GM18907 (cell line): ENCODE results near the gene NDOR1.
"Not testable (repeated sequence)": the region's sequence is repeated elsewhere in the genome, so short reads cannot be mapped to it uniquely, and the experiment has no call there.

Source experiments
- ATAC-seq: cut with Tn5 transposase; IDR thresholded peaks from one replicate; pipeline ENCODE4 v1.9.1; 2021; ENCODE audit warnings: mild to moderate bottlenecking, moderate library complexity; ENCODE audit not compliant: unreplicated experiment

The NDOR1 gene

DNA sequence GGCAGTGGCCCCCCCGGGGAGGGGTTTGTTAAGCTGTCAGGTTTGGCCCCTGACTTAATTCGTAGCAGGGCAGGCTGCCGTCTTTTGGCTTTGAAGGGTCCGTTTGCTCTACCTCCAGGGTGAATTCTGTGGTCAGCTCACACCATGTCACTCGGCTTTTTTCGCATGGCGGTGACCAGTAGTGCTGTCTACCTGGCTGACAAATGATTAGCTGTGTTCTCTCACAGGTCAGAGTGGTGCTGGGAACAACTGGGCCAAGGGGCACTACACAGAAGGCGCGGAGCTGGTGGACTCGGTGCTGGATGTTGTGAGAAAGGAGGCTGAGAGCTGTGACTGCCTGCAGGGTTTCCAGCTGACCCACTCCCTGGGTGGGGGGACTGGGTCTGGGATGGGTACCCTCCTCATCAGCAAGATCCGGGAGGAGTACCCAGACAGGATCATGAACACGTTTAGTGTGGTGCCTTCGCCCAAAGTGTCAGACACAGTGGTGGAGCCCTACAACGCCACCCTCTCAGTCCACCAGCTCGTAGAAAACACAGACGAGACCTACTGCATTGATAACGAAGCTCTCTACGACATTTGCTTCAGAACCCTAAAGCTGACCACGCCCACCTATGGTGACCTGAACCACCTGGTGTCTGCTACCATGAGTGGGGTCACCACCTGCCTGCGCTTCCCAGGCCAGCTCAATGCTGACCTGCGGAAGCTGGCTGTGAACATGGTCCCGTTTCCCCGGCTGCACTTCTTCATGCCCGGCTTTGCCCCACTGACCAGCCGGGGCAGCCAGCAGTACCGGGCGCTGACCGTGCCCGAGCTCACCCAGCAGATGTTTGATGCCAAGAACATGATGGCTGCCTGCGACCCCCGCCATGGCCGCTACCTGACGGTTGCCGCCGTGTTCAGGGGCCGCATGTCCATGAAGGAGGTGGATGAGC is 37.0 kb downstream of the NDOR1 start:
- ATAC-seq, result no peak

DNA sequence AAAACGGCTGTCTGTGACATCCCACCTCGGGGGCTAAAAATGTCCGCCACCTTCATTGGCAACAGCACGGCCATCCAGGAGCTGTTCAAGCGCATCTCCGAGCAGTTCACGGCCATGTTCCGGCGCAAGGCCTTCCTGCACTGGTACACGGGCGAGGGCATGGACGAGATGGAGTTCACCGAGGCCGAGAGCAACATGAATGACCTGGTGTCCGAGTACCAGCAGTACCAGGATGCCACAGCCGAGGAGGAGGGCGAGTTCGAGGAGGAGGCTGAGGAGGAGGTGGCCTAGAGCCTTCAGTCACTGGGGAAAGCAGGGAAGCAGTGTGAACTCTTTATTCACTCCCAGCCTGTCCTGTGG is 37.7 kb downstream of the NDOR1 start:
- not testable (repeated sequence) for ATAC-seq

DNA sequence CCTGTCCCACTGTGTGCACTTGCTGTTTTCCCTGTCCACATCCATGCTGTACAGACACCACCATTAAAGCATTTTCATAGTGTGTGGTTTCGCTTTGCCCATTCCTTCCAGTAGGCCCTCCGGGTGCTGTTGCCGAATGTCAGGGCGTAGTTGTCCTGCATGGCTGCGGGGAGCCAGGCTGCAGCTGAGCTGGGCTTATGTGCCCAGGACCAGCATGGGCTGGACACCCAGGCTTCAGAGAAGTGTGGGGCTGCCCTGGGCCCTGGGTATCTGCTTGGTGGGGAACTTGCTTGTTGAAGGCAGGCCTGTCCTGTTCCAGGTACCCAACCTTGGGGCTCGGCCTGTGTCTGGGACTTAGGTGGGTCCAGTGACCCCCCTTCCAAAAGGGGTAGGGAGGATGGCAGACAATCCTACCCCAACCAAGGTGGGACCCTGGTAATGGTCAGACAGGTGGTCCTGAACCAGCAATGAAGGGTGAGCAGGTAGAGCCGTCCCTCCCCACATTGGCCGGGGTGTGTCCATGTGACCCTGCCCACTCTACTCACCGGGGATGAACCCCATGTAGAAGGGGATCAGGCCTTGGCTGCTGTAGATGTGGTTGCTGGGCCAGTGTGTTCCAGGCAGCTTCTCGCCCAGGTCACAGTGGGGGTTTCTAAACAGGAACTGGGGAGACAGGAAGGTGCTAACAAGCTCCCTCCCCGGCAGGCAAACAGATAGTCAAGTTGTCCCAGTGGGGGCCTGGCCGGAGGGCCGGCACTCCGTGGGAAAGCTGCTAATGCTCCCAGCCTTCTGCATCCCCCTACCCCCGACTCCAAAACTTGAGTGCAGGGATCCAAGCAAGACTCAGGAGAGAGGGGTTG is 38.4 kb downstream of the NDOR1 start:
- no peak for ATAC-seq

DNA sequence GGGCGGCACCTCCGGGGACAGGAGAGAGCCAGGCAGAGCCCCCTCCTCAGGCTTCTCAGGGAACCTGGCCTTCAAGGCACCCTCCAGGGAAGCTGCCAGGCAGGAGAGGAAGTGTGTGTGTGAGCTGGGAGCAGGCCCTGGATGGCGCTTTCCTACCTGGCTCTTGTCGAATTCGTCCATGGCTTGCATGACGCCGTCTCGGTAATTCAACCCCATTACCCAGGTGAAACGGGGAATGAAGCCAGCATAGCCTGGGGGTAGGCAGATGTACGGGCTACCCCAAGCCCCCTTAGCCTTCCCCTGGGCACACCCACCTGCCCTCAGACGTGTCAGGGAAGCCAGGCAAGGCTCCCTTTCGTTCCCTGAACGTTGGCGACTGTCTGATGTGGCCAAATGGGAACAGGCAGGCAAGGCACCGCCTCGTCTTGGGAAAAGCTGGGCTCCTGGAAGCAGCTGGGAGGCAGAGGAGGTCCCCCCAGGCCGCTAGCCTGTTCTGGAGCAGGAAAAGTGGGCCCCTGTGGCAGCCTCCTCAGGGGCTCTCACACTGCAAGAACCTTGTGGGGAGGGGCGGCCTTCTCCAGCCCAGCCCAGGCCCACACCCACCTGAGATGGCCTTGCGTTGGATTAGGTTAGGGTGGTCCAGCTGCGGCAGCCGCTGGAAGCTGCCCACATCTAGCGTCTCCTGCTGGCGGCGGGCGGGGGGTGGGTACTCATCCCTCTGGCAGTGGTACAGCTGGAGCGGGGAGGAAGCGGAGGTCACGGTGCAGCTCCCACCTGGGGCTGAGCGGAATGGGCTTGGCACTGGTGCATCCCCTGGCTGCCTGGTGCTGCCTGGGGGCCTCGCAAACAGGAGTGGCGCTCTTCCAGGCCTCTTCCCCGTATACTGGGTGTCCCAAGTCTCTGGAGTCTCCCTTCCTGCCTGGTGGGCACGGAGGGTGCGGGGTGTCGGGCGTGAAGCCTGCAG is 39.3 kb downstream of the NDOR1 start:
- ATAC-seq, result no peak

DNA sequence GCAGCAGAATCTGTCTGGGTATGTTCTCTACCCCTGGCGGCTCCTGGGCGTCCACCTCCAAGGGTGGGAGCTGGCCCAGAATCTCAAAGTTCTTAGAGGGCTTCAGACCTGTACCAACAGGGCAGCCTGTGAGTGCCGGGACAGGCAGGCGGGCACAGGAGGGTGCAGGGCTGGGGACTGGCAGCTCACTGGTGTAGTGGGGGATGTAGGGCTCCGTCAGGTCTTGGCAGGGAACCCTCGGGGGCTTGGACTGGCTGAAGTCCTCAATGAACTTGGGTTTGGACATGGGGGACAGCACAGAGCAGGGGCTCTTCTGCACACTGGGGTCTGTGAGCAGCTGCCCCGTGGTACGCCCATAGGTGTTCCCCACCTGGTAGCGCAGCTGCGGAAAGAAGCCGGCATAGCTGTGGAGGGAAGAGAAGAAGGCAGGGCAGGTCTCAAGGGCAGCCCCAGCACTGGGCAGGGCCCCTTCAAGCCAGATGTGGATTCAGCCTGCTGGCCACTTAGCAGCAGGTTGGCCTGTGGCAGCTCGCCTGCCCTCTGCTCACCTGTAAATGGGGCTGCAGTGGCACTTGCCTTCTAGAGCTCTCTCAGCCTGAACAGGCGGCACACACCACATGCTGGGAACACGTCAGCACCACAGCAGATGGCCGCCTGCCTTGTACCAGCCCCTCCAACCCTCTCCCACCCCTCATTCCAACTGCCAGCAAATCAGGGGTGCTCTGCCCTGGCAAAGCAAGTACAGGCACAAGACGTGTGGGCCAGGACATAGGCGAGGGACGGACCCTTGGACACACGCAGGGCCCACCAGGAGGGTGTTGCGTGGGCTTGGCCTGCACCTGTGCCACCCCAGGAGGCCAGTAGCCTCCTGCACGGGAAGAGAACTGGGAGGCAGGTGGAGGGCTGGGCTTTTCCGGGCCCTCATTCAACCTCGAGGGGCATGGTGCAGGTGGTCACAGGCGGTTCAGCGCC is 40.2 kb downstream of the NDOR1 start:
- no peak for ATAC-seq

DNA sequence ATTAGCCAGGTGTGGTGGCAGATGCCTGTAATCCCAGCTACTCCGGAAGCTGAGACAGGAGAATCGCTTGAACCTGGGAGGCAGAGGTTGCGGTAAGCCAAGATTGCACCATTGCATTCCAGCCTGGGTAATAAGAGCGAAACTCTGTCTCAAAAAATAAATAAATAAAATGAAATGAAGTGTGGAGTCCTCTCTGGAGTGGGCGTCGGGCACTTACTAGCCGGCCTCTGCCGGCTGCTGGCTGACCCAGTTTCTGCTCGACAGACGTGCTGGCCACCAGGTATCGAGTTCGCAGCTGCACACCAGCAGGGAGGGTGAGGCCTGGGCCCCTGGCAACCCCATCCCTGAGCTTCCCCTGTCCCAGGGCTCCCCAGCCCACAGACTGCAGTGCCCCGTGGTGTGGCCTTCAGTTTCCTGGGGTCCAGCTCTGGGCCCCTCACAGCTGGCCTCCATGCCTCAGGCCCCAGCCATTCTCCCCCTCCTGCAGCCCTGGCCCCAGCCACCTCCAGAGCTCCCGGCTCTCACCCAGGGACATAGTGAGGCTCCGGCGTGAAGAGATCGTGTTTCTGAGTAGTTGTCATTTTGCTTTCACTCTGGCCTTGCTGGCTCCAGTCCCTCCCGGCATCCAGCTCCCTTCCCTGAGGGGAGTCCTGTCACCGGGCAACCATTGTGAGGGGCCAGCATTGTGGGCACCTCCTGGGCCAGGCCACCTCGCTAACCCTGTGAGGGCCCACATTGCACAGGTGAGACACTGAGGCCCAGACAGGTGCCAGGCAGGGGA is 41.8 kb downstream of the NDOR1 start:
- no peak for ATAC-seq

DNA sequence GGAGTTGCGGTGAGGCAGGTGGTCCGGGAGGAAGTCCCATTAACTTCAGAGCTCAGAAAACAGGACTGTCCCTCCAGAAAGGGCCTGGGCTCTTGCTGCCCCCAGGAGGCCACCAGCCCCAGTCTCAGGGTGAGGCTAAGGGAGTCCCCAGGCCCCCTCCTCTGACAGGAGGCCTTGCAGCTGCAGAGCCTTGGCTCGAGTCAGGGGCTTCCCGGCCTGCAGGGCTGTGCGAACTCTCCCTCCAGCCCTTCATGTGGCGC is 42.3 kb downstream of the NDOR1 start:
- no peak for ATAC-seq

DNA sequence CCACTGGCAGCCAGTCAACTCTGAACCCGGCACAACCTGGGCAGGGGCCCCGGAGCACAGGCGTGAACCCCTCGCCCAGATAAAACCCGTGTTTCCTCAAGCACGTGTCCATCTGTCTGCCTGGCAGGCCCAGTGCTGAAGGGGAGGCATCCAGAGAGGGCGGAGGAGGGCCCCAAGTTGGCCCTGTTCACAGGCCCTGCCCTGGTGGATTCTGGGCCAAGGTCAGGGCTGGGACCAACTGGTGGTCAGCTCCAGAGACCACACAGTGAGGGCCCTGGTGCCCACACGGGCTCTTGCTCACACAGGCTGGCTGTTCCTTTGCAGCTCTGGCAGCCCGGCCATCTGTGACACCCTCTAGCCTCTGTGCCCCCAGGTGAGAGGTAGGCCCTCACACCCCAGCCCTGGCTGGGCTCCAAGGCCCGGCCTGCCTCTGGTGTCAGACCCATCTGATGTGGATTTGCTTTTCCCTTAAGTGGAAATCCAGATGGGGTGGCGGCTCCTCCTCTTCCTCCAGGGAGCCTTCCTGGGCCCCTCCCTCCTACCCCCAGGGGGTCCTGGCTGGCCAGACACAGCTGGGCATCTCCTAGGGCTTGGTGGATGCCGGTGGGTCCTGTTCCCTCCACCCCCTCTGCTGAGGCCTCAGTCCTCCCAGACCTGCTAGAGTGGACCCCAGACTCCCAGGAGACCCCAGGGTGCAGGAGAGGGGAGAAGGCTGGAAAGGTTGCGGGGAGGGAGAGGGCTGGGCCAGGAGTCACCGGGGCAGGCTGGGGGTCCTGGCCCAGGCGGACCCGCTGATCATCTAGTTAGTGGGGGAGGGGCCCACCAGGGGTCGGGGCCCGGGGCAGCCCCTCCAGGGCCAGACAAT is 45.1 kb downstream of the NDOR1 start:
- ATAC-seq, result no peak

DNA sequence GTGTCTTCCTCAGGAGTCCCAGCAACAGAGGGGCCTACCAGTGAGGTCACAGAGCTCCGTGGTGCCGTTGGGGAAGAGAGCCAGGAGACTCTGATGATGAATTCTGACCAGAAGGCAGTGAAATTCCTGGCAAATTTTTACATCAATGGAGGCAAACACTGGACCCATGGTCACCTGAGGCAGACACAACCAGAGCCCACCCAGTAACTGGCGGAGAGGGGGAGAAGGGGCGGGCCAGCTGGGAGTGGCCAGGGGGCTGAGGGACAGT is 45.6 kb downstream of the NDOR1 start, which contains the start of gene STPG3:
Gene STPG3, plus strand, starts transcription at position 93 of the 268 bp plus-strand sequence. Its CDS starts 1 bp downstream, at position 94.
- no peak for ATAC-seq

DNA sequence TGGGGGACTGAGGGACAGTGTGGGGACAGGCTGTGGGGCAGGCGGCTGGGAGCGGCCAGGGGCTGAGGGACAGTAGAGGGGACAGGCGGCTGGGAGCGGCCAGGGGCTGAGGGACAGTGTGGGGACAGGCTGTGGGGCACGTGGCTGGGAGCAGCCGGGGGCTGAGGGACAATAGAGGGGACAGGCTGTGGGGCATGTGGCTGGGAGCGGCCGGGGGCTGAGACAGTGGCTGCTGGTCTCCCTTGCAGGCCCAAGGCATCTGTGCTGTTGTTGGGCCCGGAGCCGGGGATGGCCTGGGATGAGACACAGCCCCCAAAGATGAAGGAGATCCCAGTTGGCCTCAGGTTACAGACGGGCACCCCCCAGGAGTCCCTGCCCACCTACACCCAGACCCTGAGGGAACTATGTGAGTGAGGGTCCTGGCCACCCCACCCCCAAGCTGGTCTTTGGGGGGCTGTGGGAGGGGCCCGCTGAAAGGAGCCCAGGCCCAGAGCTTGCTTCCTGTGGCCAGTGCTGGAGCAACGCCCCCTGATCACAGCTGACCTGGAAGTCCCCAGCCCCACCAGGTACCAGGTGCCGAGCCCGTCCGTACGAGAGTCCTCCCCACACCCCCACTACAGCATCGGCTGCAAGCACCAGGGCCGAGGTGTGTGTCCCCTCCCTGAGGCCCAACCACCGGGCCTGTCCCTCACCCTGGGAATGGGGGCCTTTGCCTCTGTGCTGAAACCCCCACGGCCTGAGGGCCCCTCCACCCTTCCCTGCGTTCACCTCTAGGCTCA is 46.2 kb downstream of the NDOR1 start:
- ATAC-seq, result no peak

DNA sequence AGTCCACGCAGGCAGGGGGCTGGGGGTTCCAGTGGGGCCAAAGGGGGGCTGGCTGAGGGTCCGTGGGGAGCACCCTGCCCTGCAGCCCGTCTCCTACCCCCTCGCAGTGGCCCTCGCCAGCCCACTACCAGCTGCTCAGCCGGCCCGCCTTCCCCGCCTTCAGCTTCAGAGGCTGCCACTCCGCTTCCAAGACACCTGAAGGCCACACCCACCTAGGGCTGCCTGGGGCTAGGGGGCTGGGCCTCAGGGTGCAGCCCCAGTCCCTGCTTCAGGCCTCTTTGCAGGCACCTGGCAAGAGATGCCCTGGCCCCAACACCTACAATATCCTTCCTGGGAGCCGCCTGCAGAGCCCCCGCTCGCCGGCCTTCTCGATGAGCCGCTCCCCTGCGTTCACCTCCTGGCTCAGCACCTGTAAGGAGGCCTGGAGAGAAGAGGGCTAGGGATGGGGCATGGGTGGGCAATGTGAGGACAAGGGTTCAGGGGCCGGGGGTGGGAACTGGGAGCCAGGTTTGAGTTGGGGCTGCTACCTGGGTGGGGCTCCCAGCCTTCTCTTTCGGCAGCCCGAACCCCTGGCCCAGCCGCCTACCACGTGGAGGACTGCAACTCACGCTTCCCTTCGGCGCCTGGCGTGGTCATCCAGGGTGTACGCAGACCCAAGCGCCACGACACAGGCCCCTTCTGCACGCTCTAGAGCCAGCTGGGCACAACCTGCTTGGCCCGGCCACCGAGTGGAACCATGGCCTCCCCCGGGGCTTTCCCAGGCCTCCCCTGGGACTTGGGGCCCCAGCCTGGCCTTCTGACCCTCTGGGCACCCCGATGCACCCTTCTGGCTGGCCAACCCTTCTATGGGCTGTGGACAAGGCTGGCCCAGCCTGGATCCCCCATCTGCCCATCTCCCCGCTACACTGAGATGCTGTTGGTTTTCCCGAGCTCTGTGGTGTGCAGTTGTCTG is 47.3 kb downstream of the NDOR1 start:
- no peak for ATAC-seq

DNA sequence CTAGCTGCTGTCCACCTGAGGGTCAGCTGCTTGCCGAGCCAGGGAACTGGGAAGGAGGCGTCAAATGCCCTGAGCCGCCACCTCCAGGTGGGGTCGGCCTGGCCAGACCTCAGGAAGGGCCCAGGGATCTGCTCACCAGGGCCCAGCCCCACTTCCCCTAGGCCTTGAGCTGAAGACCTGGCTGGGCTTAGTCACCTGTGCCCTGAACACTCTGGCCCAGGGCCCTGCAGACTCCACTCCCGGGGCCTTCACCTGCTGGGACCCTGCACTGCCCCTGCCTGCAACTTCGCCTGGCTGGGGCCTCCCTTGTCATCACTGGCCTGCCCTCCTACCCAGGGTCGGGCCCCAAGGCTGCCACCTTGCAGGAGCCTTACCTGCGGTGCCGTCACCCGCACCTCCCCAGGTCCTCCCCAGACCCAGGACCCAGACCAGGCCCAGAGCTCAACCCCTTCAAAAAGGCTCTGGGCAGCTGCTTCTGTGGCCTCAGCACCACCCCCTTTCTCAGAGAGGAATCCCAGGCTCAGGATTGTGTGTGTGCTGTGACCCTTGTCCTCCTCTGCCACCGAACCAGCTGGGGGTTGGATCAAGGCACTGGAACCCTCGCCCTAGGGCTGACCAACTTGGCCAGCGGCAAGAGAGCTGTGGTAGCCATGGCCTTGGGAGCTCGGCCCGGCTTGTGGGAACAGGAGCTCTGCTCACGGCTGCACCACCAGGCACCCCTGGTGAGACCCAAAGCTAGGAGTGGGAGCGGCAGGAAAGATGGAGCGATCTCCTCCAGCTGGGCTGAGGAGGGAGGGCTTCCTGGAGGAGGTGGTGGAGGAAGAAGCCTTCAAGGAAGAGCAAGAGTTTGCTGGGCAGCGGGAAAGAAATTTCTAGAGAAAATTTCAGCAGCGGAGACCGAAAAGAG is 48.5 kb downstream of the NDOR1 start:
- ATAC-seq, result no peak

DNA sequence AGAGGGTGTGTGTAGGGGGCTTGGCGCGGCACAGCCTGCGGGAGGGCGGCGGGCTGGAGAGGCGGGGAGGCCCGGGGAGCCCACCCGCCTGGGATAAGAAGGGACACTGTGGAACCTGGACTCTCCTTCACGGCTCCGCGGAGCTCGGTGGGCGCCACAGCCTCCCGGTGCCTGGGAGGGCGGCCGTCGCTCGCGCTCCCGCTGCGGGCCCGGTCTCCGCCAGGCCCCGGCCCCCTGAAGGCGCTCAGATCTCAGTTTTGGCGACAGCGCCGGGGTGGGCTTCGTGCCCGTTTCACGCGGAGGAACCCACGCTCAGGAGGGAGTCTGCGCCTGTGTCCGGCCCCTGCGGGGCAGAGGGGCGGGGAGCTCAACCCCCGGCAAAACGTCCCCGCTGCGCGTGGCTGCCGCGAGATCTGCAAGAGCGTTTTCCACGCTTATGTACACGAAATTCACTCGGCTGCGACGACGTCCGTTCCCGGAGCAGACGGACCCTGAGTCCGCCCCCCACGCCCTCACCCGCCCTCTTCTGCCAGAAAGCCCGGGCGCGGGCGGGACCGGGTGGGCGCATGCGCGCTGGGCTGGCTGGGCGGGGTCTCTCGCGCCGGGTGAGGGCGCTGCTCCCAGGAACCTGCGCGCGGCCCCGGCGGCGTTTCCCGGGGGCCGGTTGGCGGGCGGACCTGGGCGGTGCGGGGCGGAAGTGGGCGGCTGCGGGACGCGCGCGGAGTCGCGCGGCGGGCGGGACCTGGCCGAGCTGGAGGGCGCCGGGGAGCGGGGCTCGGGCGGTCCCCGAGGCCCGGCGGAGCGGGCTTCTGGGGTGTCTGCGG is 49.3 kb downstream of the NDOR1 start, which contains the start of gene NELFB:
Gene NELFB, plus strand, starts transcription at position 704 of the 824 bp plus-strand sequence.
- peak; percentile 74 for ATAC-seq

DNA sequence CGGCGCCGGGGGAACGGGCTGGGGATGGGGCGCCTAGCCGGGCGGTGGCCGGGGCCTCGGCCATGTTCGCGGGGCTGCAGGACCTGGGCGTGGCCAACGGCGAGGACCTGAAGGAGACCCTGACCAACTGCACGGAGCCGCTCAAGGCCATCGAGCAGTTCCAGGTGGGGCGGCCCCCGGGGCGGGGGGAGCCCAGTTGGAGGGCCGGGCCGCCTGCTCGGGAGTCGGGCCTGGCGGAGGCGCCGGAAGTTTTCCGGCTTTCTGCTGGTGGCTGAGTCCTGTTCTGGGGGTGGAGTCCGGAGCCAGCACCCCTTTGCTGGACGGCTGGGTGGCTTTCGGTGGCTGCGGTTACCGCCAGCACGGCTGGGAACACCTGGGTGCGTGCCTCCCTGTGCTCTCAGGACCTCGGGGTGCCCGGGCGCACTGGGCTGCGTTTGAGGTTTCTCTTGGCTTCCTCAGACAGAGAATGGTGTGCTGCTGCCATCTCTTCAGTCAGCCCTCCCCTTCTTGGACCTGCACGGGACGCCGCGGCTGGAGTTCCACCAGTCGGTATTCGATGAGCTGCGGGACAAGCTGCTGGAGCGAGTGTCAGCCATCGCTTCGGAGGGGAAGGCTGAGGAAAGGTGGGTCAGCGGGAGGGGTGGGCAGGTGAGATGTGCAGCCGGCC is 50.1 kb downstream of the NDOR1 start:
- ATAC-seq, result peak; percentile 32
